ENCODE measurements around the gene AGBL3.
"Not testable (repeated sequence)": the region's sequence is repeated elsewhere in the genome, so short reads cannot be mapped to it uniquely, and the experiment has no call there.

The AGBL3 gene

DNA sequence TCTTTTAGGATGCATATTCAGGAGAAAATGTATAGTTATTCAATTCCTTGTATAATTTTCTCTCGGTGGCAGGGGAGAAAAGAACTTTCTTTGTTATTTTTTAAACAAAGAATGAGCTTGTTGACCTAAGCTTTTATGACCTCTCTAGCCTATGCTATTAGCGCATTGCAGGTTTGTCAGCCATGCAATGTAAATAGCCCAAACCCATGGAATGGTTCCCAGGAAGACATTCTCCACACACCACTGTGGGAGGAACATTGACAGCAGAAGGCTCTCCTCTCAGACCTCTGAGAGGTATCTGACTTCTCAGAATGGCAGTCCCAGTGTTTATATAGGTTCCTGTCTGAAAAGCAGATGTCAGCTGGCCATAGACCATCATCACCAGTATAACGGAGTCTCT, 19.6 kb upstream of the AGBL3 start:
- DNase-seq: no peak

DNA sequence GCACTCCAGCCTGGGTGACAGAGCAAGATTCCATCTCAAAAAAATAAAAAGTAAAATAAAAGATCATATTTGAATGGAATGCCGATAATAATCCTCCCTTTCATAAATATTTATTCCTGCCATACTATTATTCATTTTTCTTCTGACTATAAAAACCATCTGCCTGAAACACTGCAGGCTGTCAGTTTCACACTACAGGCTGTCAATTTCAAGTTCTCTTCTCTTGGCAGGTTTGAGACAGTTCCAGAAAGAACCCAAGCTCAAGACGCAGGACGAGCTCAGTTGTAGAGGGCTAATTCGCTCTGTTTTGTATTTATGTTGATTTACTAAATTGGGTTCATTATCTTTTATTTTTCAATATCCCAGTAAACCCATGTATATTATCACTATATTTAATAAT, 18.2 kb upstream of the AGBL3 start:
- DNase-seq: no peak

DNA sequence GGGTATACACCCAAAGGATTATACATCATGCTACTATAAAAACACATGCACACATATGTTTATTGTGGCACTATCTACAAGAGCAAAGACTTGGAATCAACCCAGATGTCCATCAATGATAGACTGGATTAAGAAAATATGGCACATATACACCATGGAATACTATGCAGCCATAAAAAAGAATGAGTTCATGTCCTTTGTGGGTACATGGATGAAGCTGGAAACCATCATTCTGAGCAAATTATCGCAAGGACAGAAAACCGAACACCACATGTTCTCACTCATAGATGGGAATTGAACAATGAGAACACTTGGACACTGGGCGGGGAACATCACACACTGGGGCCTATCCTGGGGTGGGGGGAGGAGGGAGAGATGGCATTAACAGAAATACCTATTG, 4.7 kb upstream of the AGBL3 start:
- not testable (repeated sequence) for DNase-seq

DNA sequence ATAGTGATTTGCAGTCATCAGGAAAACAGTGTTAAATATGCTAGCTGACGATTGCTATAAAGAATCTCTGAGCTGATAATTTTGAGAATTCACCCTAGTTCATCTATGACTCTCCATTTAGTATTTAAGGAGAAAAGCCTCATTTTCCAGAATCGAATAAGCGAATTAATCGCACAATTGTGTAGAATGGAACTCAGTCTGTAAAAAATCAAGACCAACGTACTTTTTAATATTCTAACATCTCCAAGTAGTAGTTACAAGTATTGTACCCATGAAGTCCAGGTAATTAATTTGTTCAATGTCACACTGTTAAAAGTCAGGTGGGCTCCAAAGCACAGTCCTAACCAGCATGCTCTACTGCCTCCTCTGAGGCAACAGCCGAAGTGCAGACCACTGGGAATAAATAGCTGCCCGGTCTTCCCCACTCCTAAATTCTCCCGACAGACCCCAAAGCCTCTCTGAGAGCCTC, 380 bp upstream of the AGBL3 start:
- DNase-seq: no peak

DNA sequence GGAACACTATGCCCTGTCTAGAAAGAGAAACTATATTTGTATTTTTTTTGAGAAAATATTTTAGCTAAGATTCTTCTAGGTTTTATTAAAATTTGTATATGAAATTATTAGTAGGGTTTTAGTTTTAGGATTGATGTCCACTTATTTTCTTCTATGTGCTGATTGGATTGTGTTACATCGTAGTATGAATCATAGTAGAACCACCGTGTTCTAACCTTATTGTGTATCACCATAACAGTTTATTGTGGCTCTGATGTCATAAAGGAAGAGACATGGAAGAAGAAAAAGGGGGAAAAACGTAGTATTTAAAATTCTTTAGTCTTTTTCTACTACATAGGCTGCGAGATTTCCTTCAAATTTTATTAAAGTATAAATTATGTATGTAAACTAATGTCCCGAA, 1.9 kb downstream of the AGBL3 start:
- no peak for DNase-seq

DNA sequence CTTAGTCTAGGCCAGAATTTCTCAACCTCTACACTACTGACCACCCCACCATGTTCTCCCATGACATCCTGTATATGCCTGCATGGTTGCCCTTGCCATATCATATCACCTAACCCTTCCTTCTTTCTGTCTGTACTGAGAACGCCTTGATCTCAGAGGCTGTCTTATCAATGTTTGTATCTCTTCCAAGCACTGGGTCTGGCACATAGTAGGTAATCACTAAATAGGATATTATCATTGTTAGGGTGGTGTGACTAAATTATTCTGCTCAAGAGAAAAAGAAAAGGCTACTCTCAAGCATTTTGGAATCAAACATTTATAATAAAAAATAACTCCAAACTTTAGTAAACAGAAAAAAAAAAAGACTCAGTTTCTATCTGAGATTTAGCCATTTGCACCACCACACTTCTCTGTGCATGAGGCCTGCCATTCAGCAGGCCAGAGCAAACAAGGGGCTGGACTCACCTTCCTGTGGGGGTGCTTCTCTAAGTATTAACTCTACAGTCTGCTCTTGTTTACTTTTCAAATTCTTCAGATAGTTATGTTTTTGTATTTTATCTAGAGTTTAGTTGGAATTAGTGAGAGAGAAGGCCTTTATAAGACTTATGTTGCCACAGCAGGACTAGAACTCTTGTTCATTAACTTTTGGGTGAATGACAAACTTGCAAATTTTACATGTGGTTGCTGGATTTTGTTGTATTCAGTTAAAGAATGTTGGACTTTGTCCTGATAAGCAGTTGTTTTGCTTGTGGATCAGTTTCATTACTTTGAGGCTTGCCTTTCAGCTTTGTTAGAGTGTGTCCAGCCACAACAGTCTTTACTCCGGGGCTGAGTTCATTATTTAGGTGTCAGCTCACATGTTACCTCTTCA, 5.4 kb downstream of the AGBL3 start:
- no peak for DNase-seq

DNA sequence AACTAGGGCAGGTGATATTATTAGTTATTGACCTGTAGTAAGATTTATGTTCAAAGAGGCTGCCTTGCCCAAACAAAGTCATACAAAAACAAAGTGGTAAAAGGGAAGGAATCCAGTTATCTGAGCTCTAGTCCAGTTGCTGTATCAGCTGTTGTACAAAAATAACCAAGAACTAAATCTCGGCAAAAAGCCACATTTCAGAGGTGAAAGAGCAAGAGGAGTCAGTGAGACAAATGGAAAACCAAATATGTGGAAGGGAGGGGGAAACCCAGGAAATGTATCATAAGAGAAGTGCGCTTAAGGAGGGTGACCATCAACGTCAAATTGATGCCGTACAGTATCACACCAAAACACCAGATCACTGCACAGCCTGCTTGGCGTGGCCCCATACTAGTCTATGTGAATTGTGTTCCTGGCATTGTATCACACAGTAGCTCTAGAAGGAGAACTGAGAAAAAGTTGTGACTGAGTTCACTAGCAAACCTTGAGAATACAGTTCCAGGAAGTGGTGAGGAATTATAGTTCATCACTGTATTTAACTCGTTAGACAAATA, 6.4 kb downstream of the AGBL3 start:
- no peak for DNase-seq

DNA sequence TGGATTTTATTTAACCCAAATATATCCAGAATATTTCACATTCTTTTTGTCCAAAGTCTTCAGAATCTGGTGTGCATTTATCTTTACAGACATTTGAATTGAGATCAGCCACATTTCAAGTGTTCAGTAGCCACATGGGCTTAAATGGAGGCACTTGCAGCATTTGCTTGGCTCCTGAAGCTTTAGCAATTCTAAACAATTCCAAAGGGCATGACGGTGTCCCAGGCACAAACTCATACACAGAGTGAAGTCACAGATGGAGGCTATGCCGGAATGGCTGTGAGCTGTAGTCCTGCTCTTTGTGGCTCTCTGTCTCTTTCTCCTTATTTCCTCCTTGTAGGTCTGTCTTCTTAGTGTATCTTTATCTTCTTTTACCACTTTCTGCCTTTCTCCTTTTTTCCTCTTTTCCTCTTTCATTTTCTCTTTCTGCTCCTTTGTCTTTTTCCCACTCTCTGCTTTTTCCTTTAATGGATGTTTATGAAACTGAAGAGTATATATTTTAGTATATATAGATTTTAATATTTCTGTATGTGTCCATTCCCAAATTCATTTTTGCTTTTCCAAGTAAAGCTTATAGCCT, 7.7 kb downstream of the AGBL3 start:
- no peak for DNase-seq

DNA sequence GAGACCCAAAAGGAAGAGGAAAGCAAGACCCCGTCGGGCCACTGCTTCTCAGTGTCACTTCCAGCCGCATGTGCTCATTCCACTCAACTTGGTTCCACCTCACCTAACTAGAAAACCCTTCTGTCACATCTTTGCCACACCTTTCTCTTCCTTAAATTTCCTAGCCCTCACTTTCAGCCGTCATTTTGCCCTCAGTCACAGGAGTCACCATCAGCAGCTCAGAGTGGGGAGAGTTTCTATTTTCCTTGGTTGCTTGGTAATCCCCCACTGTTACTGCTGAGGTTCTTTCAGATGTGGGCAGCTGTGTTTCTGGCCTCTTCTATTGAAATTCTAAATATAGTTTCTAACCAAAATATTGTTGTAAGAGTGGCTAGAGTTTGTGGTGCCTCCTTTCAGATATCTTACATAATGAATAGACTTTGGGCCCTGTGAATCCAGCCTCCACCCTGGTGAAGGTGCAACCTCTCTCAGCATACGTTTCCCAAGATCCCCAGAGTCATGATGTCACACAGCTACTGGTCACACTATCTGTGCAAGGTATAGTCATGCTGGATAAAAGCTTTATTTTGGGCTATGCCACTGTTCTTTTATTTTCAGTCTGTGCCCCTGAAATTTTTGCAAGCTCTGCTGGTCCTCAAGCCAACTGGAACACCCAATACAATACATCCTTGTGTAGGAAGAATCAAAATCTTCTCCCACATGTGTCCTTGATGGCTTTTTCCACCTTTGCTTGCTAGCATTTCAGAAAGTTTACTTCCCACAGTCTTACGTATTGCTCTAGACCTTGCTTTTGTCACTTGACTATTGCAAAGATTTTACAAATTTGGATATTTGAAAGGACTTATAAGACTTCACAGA, 9.2 kb downstream of the AGBL3 start:
- DNase-seq: no peak

DNA sequence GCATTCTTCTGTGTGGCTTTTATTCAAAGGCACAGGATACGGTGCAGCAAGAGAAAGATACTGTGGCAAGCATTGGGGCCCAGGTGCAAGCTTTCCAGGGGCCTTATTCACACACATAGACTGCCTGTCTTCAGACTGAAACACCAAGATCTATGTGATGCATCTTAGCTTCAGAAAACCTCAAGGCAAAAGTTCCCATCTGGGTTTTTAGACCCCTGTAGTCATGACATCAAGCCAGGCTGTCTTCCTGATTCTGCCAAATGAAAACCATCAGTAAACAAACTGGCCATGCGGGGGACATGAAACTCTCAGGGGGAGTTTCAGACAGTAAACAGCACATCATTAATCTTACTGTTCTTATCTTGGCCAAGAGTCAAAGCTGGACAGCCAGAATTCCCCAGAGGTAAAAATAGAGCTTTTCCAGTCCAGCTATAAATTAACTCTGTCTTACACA, 9.8 kb downstream of the AGBL3 start:
- DNase-seq: no peak

DNA sequence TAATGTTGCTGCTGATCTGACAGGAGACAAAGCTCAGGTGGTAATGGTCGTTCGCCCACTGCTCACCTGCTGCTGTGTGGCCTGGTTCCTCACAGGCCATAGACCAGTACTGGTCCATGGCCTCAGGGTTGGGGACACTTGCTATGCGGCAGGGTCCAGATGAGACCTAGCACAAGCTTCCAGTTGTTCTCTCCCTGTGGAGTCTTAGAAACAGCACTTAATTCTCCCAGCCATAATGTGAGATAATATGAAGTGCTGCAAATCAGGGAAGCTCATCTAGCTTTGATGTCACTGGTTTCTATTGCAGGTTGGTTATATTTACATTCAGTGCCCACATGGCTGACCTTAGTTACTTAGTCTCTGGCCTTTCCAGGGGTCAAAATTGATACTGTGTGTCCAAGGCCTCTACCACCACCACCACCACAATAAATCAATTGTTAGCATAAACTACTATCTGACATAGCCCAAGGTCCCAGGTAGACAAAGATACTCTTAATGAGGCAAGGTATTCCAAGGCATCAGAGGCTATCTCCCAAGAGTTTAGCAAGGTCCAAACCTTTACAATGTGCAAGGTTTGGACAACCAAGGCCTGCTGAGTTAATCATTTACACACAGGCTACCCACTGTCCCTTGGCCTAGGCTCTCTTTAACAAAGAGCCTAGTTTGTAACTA, 11.0 kb downstream of the AGBL3 start:
- DNase-seq: no peak

DNA sequence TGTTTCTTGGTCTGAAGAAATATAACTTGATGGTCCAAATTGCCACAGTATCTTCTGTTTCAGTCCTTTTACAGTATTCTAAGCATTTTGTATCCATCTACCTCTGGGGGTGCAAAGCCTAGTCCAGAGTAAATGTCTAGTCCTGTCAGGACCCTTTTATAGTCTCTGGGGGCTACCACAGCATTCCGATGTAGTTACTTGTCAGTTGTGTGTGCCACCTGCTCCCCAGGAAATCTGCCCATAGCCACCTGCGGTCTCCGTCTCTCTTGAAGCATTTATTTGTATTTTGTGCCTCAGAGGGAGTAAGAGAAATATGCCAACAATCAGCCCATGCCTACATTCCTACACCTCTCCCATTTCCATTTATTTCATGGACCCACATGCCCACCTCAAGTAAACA, 12.8 kb downstream of the AGBL3 start:
- DNase-seq: no peak

DNA sequence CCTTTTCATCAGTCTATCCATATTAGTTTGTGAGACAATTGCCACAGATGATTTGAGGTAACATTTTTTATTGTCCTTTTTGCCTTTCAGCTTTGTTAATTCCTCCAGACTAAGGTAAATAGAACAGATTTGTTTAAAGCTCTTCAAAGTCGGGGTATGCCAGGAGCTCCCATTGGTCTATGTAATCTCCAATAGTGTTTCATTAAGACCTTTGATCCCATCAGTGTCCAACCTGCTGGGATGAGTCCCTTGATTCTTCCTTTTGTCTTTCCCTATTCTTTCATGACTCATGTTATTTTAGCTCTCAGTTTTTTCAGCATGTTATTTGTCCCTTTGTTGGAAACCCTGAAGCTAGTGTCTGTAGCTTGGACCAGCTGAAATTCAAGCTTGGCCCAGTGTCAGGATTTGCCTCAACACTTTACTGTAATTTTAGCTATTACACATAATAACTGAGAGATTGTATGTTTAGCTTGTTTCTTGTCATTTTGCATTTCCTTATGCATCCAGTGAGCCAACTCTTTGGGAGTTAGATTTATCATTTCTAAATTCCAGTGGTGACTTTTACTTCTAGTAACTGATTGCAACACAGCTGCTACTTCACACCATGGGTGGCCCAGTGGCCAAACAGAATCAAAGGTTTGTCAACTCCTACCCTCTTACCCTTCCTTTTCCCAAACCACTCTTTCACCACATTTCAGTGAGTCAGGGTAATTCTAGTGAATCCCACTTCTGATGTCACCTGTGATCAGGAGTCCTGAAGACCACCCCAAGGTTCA, 15.3 kb downstream of the AGBL3 start:
- DNase-seq: no peak

DNA sequence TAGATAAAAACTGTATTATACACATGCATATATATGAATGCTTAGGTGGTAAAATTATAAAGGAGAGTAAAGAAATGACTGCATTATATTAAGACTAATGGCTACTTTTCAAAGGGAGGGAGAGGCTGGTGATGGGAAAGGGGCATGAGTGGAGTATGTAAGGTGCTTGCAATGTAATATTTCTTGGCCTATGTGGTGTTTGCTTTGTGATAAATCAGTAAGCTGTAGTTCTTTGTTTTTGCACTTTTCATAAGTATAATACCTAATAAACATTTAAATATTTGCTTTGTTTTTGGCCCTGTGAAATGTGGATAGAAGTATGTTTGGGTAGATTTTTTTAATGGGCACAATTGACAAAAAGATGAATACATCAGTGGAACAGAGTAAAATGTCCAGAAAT, 25.9 kb downstream of the AGBL3 start:
- DNase-seq: no peak

DNA sequence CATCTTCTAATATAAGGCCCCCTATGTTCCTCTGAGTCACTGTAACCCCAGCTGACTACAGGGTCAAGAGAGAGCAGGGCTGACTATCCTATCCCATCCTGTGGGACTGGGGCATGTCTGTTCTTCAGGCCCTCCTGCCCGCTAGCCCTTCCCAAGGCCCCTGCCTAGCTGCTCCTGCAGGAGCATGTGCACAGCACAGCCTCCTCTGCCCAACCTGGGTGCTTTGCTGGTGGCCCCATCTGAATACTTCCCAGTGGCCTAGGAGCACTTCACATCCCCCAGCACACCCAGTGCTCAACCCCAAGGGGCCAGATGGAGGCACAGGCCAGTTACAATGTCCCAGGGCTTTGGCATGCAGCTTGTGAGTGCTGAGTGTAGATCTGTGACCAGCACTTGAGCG, 37.3 kb downstream of the AGBL3 start:
- DNase-seq: no peak

DNA sequence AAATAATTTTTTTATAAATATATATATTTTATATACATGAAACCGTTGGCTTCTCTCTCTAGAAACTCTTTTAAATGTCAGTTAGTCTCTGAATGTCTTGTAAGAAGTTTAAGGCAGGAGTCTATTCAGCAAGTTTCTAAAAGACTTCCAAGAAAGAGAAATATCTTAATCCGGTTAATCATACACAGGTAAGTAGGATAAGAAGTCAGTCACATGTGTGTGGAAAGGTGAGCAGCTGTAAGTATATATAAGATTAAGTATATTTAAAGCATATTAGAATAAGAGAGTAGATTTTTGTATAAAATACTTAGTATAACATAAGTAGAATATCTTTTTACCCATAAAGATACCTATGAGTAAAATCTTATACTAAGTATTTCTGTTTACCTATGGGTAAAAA, 48.9 kb downstream of the AGBL3 start:
- no peak for DNase-seq

DNA sequence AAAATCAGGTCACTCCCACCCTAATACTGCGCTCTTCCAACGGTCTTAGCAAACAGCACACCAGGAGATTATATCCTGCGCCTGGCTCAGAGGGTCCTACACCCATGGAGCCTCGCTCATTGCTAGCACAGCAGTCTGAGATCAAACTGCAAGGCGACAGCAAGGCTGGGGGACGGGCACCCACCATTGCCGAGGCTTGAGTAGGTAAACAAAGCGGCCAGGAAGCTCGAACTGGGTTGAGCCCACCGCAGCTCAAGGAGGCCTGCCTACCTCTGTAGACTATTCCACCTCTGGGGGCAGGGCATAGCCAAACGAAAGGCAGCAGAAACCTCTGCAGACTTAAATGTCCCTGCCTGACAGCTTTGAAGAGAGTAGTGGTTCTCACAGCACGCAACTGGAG, 80.7 kb downstream of the AGBL3 start:
- DNase-seq: not testable (repeated sequence)

DNA sequence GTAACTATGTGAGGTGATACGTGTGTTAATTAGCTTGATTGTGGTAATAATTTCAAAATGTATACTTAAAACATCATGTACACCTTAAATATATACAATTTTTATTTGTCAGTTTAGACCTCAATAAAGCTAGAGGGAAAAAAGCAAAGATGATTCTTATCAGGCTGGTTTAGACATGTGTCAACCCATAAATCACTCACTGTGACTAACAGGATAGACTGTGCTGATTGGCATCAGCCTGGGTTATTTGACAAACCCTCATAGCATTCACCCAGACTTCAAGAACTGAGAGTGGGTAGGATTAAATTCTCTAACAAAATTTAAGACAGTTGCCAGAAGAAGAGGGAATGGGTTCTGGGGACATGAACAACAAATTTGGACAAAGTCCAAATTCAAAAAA, 87.8 kb downstream of the AGBL3 start:
- DNase-seq: no peak

DNA sequence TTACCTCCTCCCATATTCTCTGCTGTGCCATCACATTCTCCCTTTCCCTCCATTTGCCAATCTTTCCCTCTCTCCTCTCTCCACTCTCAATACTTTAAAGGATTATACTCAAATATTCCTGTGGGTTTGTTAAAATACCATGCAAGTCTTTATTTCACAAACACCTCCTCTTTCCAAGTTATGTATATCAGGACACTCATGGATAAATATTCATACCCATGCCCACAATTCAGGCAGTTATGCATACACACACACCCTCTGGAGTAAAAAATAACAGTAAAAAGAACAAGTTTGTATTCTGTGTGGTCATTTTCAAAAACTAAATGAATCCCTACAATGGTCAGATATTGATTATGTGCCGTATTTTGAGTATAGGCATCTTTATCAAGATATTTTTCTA, 88.2 kb downstream of the AGBL3 start:
- DNase-seq: no peak

DNA sequence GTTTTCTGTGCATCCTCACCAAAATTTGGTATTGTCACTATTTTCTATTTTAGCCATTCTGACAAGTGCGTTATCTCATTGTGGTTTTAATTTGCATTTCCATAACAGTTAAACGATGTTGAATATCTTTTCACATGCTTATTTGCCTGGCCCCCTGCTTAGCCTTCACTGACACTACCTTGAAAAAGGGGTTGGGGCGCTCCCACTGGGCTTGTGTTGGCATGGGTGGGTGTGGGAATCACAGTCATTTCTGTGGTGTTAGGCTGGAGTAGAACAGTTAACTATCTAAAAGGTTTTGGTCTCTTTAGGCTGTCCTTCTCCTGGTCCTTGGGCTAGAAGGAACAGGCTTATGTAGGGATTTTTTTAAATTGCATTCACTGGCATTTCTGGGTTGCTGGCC, 89.4 kb downstream of the AGBL3 start:
- no peak for DNase-seq

DNA sequence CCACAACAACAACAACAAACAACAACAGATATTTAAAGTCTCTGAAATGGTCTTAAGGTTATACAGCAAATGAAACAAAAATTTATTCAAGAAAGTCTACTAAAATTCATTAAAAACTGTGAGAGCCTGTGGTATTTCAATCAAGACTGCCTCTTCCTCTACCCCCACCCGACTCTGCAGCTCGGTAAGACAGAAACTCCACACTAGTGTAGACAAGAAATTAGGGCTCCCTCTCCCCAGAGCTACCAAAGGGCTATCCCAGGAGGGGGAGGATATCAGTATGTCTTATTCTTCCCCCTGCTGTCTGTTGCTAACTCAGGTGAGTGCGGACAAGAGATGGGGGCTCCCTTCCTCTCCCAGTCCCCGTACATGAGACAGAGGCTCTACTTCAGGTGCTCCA, 90.6 kb downstream of the AGBL3 start:
- DNase-seq: no peak

DNA sequence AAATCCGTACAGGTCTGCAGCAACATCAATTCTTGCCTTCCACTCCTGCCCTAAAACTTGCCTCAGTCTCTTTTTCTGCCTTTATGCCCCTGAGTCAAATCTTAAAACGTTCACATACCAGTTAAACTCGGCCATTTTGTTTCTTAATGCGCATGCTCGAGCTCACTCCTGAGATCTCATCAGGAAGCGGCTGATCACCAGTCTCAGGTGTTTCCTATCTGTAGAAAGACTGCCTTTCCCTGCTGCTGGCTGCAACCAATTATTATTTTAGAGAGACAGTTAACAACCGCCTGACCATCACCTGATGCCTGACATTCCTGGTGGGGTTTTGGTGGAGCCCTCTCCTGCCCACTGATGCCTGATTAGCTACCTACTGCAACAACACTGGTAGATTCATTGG, 91.3 kb downstream of the AGBL3 start:
- DNase-seq: no peak

Data from NCI-H1436 (cell line).